Colonic mucosa (tissue), 4 donors: Measurements from ENCODE around the gene RAB7A. TPM values are rescaled to one million over a fixed set of nuclear protein-coding genes. Genes with fewer than 3 reads are reported as not detected.

Experiments
- DNase-seq: peaks from one replicate; pipeline ENCODE4 v3.0.0-alpha.2; 2020
- H3K27ac ChIP-seq: fragments of 200-600 bp; one replicate; pipeline ENCODE4 v1.8.0; 2021
- H3K27me3 ChIP-seq: fragments of 200-600 bp; one replicate; pipeline ENCODE4 v1.8.0; 2021
- H3K36me3 ChIP-seq: fragments of 200-600 bp; one replicate; pipeline ENCODE4 v1.8.0; 2021
- H3K4me1 ChIP-seq: fragments of 200-600 bp; one replicate; pipeline ENCODE4 v1.8.0; 2021; ENCODE audit warnings: mild to moderate bottlenecking
- H3K4me3 ChIP-seq: fragments of 200-600 bp; one replicate; pipeline ENCODE4 v1.8.0; 2021
- H3K9ac ChIP-seq, 2 donors: one replicate each; pipeline ENCODE4 v1.7.0; 2013; ENCODE audit warnings: control low read depth in 2 of 2, low read depth in 2 of 2, low read length in 2 of 2
- H3K9me3 ChIP-seq: fragments of 200-600 bp; one replicate; pipeline ENCODE4 v1.8.0; 2021
- intact Hi-C: fragments of 100-400 bp; cut with DNase I; formaldehyde crosslinking; loops from one replicate; pipeline ENCODE4 v1.14.1; 2022
- total RNA-seq, 2 donors: library from RNA; stranded (reverse); fragmentation: NEBNext Ultra II Directional in 1 of 2; extraction: Animal tissue kit (Norgen Biotek cat#: 25700) in 1 of 2; gene quantifications; one replicate each; pipeline ENCODE4 v1.2.1, GENCODE V29; 2021
- TF ChIP-seq, protein P1 (sequence below): fragments of 200-600 bp; IDR thresholded peaks from one replicate; pipeline ENCODE4 v1.8.0; 2022; ENCODE audit warnings: antibody characterized with exemption, mild to moderate bottlenecking
- donor health status: healthy.
- donor health status: DM: no; HTN: no; CAD: no.
- donor health status: DM: no; HTN: no; CAD: no.

The RAB7A gene
- total RNA-seq, 2 donors from 2014 or later, result 221 to 272 TPM

DNA sequence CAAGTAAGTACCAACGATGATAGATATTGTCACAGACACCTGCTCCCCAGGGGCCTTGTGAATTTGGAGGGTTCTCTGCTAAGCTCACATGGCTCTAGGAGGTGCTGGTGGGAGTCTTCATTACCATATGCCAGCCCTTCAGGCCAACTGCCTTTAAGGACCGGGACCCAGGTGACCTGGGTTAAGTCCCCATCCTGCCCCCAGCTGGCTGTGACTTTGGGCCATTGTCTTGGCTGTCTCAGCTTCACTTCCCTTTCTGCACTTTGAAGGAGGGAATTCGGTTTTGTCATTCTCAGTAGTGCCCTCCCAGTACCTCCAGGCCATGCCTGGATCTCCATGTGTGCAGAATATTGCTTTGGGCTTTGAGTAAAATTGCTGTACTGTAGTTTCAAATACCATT is 80.6 kb downstream of the RAB7A start:
- Histone ChIP-seq H3K9me3 (no peaks in the 10 kb centered on the region), H3K4me1 (peaks cover 11% of the 10 kb centered on the region), H3K9ac (no peak overlapping the region), H3K27ac (no peak overlapping the region), H3K36me3 (peaks cover 5% of the 10 kb centered on the region), H3K4me3 (no peak overlapping the region), H3K27me3 (no peaks in the 10 kb centered on the region)
- intact Hi-C loops, result no loop called here
- no peak for DNase-seq
- TF ChIP-seq, protein P1, sequence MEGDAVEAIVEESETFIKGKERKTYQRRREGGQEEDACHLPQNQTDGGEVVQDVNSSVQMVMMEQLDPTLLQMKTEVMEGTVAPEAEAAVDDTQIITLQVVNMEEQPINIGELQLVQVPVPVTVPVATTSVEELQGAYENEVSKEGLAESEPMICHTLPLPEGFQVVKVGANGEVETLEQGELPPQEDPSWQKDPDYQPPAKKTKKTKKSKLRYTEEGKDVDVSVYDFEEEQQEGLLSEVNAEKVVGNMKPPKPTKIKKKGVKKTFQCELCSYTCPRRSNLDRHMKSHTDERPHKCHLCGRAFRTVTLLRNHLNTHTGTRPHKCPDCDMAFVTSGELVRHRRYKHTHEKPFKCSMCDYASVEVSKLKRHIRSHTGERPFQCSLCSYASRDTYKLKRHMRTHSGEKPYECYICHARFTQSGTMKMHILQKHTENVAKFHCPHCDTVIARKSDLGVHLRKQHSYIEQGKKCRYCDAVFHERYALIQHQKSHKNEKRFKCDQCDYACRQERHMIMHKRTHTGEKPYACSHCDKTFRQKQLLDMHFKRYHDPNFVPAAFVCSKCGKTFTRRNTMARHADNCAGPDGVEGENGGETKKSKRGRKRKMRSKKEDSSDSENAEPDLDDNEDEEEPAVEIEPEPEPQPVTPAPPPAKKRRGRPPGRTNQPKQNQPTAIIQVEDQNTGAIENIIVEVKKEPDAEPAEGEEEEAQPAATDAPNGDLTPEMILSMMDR, result no peak

DNA sequence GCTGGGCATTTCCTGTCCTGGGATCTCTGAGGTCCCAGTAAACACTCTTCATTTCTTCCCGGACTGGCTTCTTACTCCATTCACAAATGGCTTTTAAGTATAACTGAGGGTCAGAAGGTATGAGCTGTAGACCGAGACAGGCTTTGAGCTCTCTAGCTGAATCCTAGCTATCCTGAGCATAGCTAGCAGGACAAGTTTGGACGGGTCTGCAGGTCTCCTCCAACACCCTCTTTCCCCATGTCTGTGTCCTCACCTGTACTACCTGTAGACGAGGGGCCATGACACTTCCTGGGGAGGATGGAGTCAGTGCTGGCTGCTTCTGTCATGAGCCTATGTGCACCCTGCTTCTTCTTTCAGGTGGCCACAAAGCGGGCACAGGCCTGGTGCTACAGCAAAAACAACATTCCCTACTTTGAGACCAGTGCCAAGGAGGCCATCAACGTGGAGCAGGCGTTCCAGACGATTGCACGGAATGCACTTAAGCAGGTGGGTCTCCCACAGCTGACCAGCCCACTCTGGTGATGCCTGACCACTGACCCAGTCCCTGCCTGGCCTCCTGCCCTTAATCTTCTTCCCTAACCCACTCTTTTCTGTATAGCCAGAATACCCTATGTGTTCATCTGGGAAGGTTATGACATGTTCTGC is 81.3 kb downstream of the RAB7A start:
- TF ChIP-seq, protein P1, result no peak

DNA sequence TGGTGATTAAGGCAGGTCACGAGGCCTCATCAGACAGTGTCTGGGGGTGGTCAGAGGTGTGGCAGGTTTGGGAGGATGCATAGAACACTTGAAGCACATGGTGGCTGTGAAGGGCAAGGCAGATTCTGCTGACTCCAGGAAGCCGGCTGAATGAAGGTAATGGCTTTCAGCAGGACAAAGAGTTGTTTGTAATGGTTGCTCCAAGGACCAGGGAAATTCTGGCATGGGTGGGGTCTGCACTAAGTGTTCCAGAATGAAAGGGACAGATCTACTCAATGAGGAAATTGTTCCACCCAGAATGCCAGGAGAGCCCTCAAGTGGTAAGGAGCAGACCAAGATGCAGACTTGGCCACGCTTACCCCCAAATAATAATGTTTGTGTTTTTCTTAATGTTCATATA is 82.7 kb downstream of the RAB7A start:
- H3K27ac ChIP-seq, result no peak overlapping the region
- DNase-seq, result no peak
- intact Hi-C loops, result no loop called here
- no peaks in the 10 kb centered on the region for H3K27me3 ChIP-seq
- peaks cover 8% of the 10 kb centered on the region for H3K4me1 ChIP-seq
- no peaks in the 10 kb centered on the region for H3K9me3 ChIP-seq
- no peak overlapping the region for H3K4me3 ChIP-seq
- H3K36me3 ChIP-seq, result peaks cover 5% of the 10 kb centered on the region
- no peak overlapping the region for H3K9ac ChIP-seq
- TF ChIP-seq, protein P1, result no peak

More for the DNA sequence above, 81.3 kb downstream of the RAB7A start:
- H3K9ac ChIP-seq, result no peak overlapping the region
- no peaks in the 10 kb centered on the region for H3K27me3 ChIP-seq
- H3K27ac ChIP-seq, result no peak overlapping the region
- intact Hi-C loops, result no loop called here
- no peaks in the 10 kb centered on the region for H3K9me3 ChIP-seq
- H3K4me3 ChIP-seq, result no peak overlapping the region
- H3K4me1 ChIP-seq, result peaks cover 11% of the 10 kb centered on the region
- no peak for DNase-seq
- peaks cover 5% of the 10 kb centered on the region for H3K36me3 ChIP-seq

DNA sequence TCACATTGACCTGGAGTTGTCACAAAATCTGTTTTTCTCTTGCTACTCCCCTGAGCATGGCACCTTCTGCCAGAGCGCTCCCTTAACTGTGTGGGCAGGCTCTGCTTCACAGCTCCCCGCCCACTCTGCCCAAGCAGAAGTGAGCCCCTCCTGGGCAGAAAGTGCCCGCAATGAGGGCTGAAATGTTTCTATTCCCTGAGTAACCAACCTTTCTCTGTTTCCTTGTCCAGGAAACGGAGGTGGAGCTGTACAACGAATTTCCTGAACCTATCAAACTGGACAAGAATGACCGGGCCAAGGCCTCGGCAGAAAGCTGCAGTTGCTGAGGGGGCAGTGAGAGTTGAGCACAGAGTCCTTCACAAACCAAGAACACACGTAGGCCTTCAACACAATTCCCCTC is 87.1 kb downstream of the RAB7A start:
- H3K9ac ChIP-seq, result no peak overlapping the region
- TF ChIP-seq, protein P1, result no peak
- no peaks in the 10 kb centered on the region for H3K36me3 ChIP-seq
- intact Hi-C loops, result no loop called here
- no peak for DNase-seq
- H3K9me3 ChIP-seq, result no peaks in the 10 kb centered on the region
- H3K4me1 ChIP-seq, result no peaks in the 10 kb centered on the region
- no peaks in the 10 kb centered on the region for H3K27me3 ChIP-seq
- H3K4me3 ChIP-seq, result no peak overlapping the region
- H3K27ac ChIP-seq, result no peak overlapping the region

DNA sequence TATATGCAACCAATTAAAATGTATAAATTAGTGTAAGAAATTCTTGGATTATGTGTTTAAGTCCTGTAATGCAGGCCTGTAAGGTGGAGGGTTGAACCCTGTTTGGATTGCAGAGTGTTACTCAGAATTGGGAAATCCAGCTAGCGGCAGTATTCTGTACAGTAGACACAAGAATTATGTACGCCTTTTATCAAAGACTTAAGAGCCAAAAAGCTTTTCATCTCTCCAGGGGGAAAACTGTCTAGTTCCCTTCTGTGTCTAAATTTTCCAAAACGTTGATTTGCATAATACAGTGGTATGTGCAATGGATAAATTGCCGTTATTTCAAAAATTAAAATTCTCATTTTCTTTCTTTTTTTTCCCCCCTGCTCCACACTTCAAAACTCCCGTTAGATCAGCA is 88.1 kb downstream of the RAB7A start:
- H3K9ac ChIP-seq, result no peak overlapping the region
- no peaks in the 10 kb centered on the region for H3K9me3 ChIP-seq
- H3K4me3 ChIP-seq, result no peak overlapping the region
- no peak overlapping the region for H3K27ac ChIP-seq
- no peaks in the 10 kb centered on the region for H3K27me3 ChIP-seq
- TF ChIP-seq, protein P1, result no peak
- no peaks in the 10 kb centered on the region for H3K4me1 ChIP-seq
- no peaks in the 10 kb centered on the region for H3K36me3 ChIP-seq
- intact Hi-C loops, result no loop called here
- DNase-seq, result no peak
